Motor neuron (in vitro differentiated cells): Measurements from ENCODE around the gene CIC. TPM values are rescaled to one million over a fixed set of nuclear protein-coding genes. Genes with fewer than 3 reads are reported as not detected.
"Not testable (repeated sequence)": the region's sequence is repeated elsewhere in the genome, so short reads cannot be mapped to it uniquely, and the experiment has no call there.

Experiments
- ATAC-seq, 8 experiments: fragments of 200-7000 bp; cut with Tn5 transposase; replicated peaks in 6 of 8; 2 replicates each; pipeline ENCODE4 v1.8.0; 2021; ENCODE audit warnings: mild to moderate bottlenecking in 8 of 8, moderate library complexity in 8 of 8
- H3K27ac ChIP-seq, 2 donors: fragments of 250-450 bp; sonication (Bioruptor Pico); 2 replicates each; pipeline ENCODE4 v1.9.0; 2021; ENCODE audit warnings: antibody characterized with exemption in 2 of 2, mild to moderate bottlenecking in 2 of 2, moderate library complexity in 1 of 2
- H3K4me1 ChIP-seq, 2 donors: fragments of 250-450 bp; sonication (Bioruptor Pico); replicated peaks in 1 of 2; 2 replicates each; pipeline ENCODE4 v1.6.1; 2021; ENCODE audit warnings: antibody characterized with exemption in 2 of 2, mild to moderate bottlenecking in 2 of 2, moderate library complexity in 1 of 2
- H3K4me3 ChIP-seq, 5 donors: fragments of 250-450 bp; sonication (Bioruptor Pico); 2 replicates each; pipeline ENCODE4 v1.9.0; 2021; ENCODE audit warnings: antibody characterized with exemption in 5 of 5, mild to moderate bottlenecking in 5 of 5, moderate library complexity in 4 of 5
- WGBS, 10 experiments: fragments of 450-650 bp; shearing (Covaris generic); methylation state at CpG; one replicate each; pipeline ENCODE4 v1.0.0; 2022; 5-methylcytosine and 5-hydroxymethylcytosine counted together
- in situ Hi-C, 9 experiments: fragments of 400-800 bp; cut with MboI; loops; one replicate each; pipeline ENCODE4 v1.15.0; 2021; ENCODE audit warnings: low sequenced_read_pairs in 9 of 9, low pct_unique_long_range_greater_than_20kb in 2 of 9; ENCODE audit not compliant: unreplicated experiment in 9 of 9
- total RNA-seq, 8 experiments: library from RNA; unstranded; fragments of 300-600 nt; gene quantifications; 2 replicates each; pipeline versions ENCODE4 v1.2.3 to v1.2.4, GENCODE V29; 2022

The CIC gene
- total RNA-seq, 8 experiments from 2014 or later = 15.8 to 59.1 (median 27.9) TPM

GRCh38 chr19:42324655-42325307 is 55.7 kb downstream of the CIC start:
- ATAC-seq = no peak
- Histone ChIP-seq H3K4me1 (peaks cover 15 to 19% of the 10 kb centered on the region in 2 donors), H3K4me3 (peak overlapping the region in 4 of 5 donors; percentile 6 to 81 (median 14)), H3K27ac (no peak overlapping the region)
- in situ Hi-C loops = no loop called here
- 0 to 32% (median 5%) methylated on average over 3 to 17 of the region's 38 CpGs; no CpG with 5 or more reads in 3 of the 10 experiments for WGBS, 10 experiments

- Histone ChIP-seq H3K27ac (peak within 1 kb of the TSS; percentile 62 to 70), H3K4me1 (peaks cover 15 to 19% of the 10 kb centered on the region in 2 donors), H3K4me3 (peak within 1 kb of the TSS; percentile 79 to 94 (median 84))
- peak; percentile 94 to 98 (median 97) for ATAC-seq
- 0% methylated on average over 1 to 5 of the region's 45 CpGs; no CpG with 5 or more reads in 6 of the 10 experiments for WGBS, 10 experiments
- in situ Hi-C loops = no loop called here
Measured at GRCh38 chr19:42325308-42325895, 56.4 kb downstream of the CIC start, which contains the start of gene MEGF8. MEGF8 (plus strand) TSS chr19:42325635; CDS start chr19:42326244, 609 bp downstream.

DNA sequence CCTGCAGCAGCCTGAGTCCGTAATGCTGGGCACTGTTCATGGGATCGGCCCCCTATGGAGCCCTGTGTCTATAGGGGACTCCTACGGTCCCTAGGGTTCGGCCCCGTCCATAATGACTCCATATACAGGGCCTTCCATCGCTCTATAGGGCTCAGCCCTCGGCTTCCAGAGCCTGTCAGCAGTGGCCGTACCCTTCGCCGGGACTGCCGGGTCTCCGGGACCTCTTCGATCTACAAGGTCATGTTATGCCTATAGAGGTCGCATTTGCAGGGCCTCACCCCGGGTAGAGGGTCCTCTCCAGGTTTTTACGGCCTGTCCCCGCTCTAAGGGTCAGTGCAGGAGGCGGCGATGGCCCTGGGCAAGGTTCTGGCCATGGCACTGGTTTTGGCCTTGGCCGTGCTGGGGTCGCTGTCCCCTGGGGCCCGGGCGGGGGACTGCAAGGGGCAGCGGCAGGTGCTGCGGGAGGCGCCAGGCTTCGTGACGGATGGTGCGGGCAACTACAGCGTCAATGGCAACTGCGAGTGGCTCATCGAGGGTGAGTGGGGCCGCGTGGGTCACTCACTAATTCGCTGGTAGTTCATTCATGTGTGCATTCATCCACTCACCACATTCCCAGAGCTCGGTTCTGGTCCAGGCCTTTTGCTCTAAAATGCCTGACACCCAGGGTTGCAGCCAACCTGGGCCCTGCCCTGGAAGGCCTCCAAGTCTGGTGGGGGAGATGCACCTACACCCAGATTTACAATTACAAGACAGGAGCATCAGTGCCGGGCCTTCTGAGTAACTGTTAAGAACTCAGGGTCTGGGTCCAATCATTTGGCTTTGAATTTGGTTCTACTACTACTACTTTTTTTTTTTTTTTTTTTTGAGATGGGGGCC is 57.1 kb downstream of the CIC start:
- H3K4me3 ChIP-seq = peak overlapping the region; percentile 79 to 94 (median 84)
- peaks cover 15 to 19% of the 10 kb centered on the region in 2 donors for H3K4me1 ChIP-seq
- H3K27ac ChIP-seq = peak overlapping the region; percentile 62 to 70
- peak in 3 of 8 experiments; percentile 25 to 36 (median 32) for ATAC-seq
- in situ Hi-C loops = no loop called here
- 0 to 2% (median 0%) methylated on average over 2 to 8 of the region's 37 CpGs; no CpG with 5 or more reads in 7 of the 10 experiments for WGBS, 10 experiments

GRCh38 chr19:42326969-42327368 is 57.9 kb downstream of the CIC start:
- H3K4me3 ChIP-seq = peak overlapping the region in 3 of 5 donors; percentile 79 to 94 (median 81)
- H3K27ac ChIP-seq = no peak overlapping the region
- peaks cover 15 to 19% of the 10 kb centered on the region in 2 donors for H3K4me1 ChIP-seq
- no peak for ATAC-seq
- in situ Hi-C loops = no loop called here

DNA sequence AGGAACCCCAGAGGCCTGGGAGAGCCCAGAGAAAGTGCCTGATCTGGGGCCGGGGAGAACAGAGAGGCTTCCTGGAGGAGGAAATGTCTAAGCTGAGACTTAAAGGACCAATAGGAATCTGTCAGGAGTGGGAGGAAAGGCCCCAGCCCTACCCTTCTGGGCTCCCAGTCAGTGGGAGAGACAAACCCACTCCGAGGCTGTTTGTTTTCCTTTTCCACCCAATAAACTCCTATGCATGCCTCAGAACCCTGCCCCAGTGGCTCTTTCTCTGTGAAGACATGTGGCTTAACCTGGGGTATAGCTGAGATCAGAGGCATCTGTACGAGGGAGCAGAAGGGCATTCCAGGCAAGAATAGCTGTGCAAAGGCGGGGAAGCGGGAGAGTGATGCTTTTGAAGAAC is 58.3 kb downstream of the CIC start:
- peaks cover 15 to 19% of the 10 kb centered on the region in 2 donors for H3K4me1 ChIP-seq
- WGBS, 10 experiments = 0 to 100% (median 80%) methylated on average over 1 to 4 of the region's 5 CpGs; no CpG with 5 or more reads in 3 of the 10 experiments
- ATAC-seq = no peak
- H3K4me3 ChIP-seq = peak overlapping the region in 1 of 5 donors; percentile 79
- in situ Hi-C loops = no loop called here
- no peak overlapping the region for H3K27ac ChIP-seq

DNA sequence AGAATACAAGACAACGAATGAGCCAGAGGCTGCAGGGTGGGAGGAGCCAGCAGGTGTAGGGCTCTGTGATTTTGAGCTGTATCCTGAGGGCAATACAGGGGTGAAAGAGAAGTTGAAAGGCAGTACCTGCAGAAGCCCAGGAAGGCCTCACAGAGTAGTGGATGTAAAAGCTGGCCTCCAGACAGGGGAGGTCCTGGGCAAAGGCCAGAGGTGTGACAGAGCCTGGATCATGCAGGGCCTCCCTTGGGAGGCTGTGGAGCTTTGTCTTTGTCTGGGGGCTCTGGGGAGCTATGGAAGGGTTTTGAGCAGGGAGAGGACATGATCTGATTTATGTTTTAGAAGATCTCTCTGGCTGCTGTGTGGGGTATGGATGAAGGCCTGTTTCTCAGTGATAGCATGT is 59.1 kb downstream of the CIC start:
- 40 to 100% (median 50%) methylated on average over 1 of the region's 1 CpG; no CpG with 5 or more reads in 6 of the 10 experiments for WGBS, 10 experiments
- no peak overlapping the region for H3K4me3 ChIP-seq
- H3K27ac ChIP-seq = no peak overlapping the region
- no peak for ATAC-seq
- in situ Hi-C loops = no loop called here
- peaks cover 15 to 19% of the 10 kb centered on the region in 2 donors for H3K4me1 ChIP-seq

- ATAC-seq = no peak
- H3K4me1 ChIP-seq = peaks cover 15 to 19% of the 10 kb centered on the region in 2 donors
- in situ Hi-C loops = no loop called here
- no peak overlapping the region for H3K27ac ChIP-seq
- no peak overlapping the region for H3K4me3 ChIP-seq
- WGBS, 10 experiments = 50 to 80% (median 58%) methylated on average over 1 to 2 of the region's 2 CpGs; no CpG with 5 or more reads in 6 of the 10 experiments
Measured at GRCh38 chr19:42328854-42329253, 59.8 kb downstream of the CIC start.

DNA sequence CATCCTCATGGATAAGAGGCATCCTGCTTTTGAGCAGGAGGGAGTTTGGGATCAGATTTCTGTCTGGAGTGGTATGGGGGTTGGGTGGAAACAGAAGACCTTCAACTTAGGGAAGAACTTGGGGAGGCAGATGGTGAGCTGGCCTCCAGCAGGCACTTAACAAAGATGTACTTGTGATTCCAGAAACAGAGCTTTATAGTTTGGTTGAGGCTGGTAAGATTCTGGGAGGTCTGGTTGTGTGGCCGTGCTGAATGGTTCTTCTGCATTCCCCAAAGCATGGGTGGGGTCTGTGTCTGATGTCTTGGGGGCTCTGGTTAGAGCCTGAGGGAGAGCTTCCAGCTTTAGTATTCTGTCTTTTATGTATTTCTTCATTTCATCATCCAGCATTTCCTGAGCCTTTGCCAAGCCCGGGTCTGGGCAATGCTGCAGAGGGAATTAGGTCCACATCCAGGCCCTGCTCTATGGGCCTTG is 61.2 kb downstream of the CIC start:
- ATAC-seq = no peak
- 0 to 100% (median 14%) methylated on average over 1 to 2 of the region's 2 CpGs; no CpG with 5 or more reads in 6 of the 10 experiments for WGBS, 10 experiments
- Histone ChIP-seq H3K4me1 (peaks cover 11 to 15% of the 10 kb centered on the region in 2 donors), H3K4me3 (no peak overlapping the region), H3K27ac (no peak overlapping the region)
- in situ Hi-C loops = no loop called here

DNA sequence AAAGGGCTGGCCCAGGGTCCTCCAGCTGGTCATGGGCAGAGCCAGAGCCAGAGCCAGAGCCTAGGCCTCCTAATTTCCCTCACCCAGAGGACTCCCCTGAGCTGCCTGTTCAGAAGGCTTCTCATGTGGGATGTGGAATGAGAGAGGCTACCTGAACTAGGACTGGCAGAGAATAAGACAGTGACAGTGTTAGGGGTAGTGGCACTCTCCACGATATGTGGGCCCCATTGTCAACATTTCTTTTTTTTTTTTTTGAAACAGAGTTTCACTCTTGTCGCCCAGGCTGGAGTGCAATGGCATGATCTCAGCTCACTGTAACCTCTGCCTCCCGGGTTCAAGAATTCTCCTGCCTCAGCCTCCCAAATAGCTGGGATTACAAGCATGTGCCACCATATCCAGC is 62.3 kb downstream of the CIC start:
- H3K27ac ChIP-seq, ATAC-seq, H3K4me3 ChIP-seq, in situ Hi-C loops: not testable (repeated sequence)
- WGBS, 10 experiments = 67 to 100% (median 100%) methylated on average over 1 to 3 of the region's 3 CpGs; no CpG with 5 or more reads in 3 of the 10 experiments
- peaks cover 10 to 14% of the 10 kb centered on the region in 2 donors for H3K4me1 ChIP-seq

GRCh38 chr19:42332059-42332458 is 63.0 kb downstream of the CIC start:
- ATAC-seq = no peak
- Histone ChIP-seq H3K4me3 (no peak overlapping the region), H3K4me1 (peaks cover 2 to 7% of the 10 kb centered on the region in 2 donors), H3K27ac (no peak overlapping the region)
- in situ Hi-C loops = no loop called here
- 76 to 83% (median 80%) methylated on average over 1 to 3 of the region's 6 CpGs; no CpG with 5 or more reads in 7 of the 10 experiments for WGBS, 10 experiments

DNA sequence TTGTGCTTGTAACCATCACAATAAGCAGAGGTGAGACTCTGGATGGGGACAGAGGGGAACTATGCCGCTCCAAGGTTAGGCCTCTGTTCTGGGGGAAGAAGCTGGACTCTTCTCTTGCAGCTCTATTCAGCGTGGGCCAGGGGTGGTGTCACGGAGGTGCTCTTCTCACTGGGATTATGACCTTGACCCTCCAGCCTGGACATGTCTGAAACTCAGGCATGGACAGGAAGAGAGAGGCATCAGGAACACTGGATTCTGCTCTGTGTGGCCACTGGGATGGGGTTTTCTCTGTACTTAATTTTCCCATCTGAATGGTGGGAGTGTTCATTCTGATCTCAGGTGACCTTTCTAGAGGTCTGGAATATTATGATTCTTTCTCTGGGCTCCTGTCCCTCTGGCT is 64.0 kb downstream of the CIC start:
- WGBS, 10 experiments = 84 to 100% methylated on average over 1 to 3 of the region's 3 CpGs; no CpG with 5 or more reads in 8 of the 10 experiments
- in situ Hi-C loops = no loop called here
- ATAC-seq = no peak
- Histone ChIP-seq H3K4me3 (no peak overlapping the region), H3K27ac (no peak overlapping the region), H3K4me1 (no peaks in the 10 kb centered on the region)

- H3K27ac ChIP-seq = no peak overlapping the region
- no peaks in the 10 kb centered on the region for H3K4me1 ChIP-seq
- no peak for ATAC-seq
- no peak overlapping the region for H3K4me3 ChIP-seq
- WGBS, 10 experiments = 83 to 96% (median 90%) methylated on average over 1 to 9 of the region's 21 CpGs; no CpG with 5 or more reads in 1 of the 10 experiments
- in situ Hi-C loops = no loop called here
Measured at GRCh38 chr19:42333975-42334696, 65.1 kb downstream of the CIC start.
